Gastrocnemius medialis (tissue), 4 donors: ENCODE measurements around the gene HS3ST3A1.

Source experiments
- POLR2A ChIP-seq, 2 donors: fragments of 450-650 bp; IDR thresholded peaks; one replicate each; pipeline ENCODE4 v1.6.1; 2017; ENCODE audit warnings: antibody characterized with exemption in 2 of 2, mild to moderate bottlenecking in 2 of 2, moderate library complexity in 2 of 2
- TF ChIP-seq, protein P1 (sequence below), 5 experiments: fragments of 450-650 bp in 3 of 5; fragments of 200-600 bp in 2 of 5; sonication (generic) in 2 of 5; IDR thresholded peaks in 4 of 5; conservative IDR thresholded peaks in 1 of 5; 1 replicate in 4 of 5; 2 replicates in 1 of 5; pipeline ENCODE4 v1.5.1; 2016 to 2019; ENCODE audit warnings: antibody characterized with exemption in 5 of 5, mild to moderate bottlenecking in 3 of 5, moderate library complexity in 3 of 5

DNA sequence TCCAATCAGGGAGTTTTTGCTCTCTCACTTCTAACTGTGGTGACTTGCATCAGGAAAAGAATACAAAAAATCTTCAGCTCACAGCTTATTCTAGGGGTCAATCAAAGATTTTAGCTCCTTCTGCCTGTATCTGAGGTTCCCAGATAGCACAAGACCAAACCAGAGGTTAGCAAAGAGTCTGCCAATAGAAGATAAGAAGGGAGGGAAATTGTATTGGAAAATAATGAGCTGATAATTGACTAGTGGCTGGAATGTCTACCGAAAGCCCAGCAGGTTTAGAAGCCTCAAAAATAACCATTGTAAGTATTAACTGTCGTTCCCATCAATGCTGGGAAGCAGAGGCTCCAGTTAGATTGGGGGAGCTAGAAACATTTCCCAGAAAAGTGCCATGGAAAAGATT, 26.3 kb downstream of the HS3ST3A1 start:
- TF ChIP-seq, protein P1, sequence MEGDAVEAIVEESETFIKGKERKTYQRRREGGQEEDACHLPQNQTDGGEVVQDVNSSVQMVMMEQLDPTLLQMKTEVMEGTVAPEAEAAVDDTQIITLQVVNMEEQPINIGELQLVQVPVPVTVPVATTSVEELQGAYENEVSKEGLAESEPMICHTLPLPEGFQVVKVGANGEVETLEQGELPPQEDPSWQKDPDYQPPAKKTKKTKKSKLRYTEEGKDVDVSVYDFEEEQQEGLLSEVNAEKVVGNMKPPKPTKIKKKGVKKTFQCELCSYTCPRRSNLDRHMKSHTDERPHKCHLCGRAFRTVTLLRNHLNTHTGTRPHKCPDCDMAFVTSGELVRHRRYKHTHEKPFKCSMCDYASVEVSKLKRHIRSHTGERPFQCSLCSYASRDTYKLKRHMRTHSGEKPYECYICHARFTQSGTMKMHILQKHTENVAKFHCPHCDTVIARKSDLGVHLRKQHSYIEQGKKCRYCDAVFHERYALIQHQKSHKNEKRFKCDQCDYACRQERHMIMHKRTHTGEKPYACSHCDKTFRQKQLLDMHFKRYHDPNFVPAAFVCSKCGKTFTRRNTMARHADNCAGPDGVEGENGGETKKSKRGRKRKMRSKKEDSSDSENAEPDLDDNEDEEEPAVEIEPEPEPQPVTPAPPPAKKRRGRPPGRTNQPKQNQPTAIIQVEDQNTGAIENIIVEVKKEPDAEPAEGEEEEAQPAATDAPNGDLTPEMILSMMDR (IDR thresholded peaks at IDR 0.05 in 4 of 5, conservative IDR thresholded peaks at IDR 0.05 in 1 of 5) = no peak
- no peak for TF ChIP-seq POLR2A (IDR thresholded peaks at IDR 0.05)
